Loucy (cell line): ENCODE measurements around the gene SYT1.

Experiments
- CTCF ChIP-seq: fragments of 200-600 bp; sonication (generic); conservative IDR thresholded peaks from 2 replicates; pipeline ENCODE4 v1.5.1; 2014; ENCODE audit warnings: mild to moderate bottlenecking, antibody characterized with exemption, low read length
- EZH2phosphoT487 ChIP-seq: fragments of 200-600 bp; IDR thresholded peaks from 2 replicates; pipeline ENCODE4 v1.6.1; 2018; ENCODE audit warnings: antibody characterized with exemption, mild to moderate bottlenecking, moderate library complexity, borderline replicate concordance

DNA sequence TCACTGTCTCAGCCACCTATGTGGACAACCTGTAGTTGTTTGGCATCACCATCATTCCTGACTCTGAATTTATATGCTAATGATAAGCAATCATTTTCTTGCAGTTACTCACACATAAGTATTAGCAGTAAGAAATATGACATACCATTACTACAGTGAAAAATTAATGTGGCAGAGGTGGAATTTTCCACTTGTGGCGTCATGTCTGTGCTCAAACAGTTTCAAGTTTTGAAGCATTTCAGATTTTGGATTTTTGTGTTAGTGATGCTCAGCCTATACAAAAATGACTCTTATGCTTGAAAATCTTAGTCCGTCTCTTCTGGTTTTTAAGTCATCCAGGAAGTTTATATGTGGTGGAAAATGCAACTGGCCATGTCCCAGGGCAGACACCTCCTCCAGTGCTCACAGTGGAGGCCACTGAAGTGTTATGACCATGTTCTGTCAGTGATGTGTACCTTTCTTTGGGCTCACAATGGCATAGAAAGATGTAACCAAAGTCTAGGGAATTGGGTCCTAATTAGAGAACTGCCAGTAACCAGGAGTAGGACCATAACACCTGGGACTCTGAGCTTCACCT is 220.6 kb downstream of the SYT1 start:
- no peak for TF ChIP-seq CTCF
- no peak for TF ChIP-seq EZH2phosphoT487
